KOPT-K1 (cell line): ENCODE measurements around the gene GATA3.

Experiments
- H3K27ac ChIP-seq: fragments of 200-600 bp; sonication (generic); 2 replicates; pipeline ENCODE4 v1.5.1; 2016; ENCODE audit warnings: antibody characterized with exemption, mild to moderate bottlenecking, low read depth, low read length; ENCODE audit not compliant: poor library complexity, severe bottlenecking
- H3K36me3 ChIP-seq: fragments of 200-600 bp; sonication (generic); 2 replicates; pipeline ENCODE4 v1.5.1; 2017; ENCODE audit warnings: antibody characterized with exemption, mild to moderate bottlenecking, low read length, moderate library complexity; ENCODE audit not compliant: insufficient read depth
- H3K9me3 ChIP-seq: fragments of 200-600 bp; sonication (generic); 2 replicates; pipeline ENCODE4 v1.5.1; 2017; ENCODE audit warnings: antibody characterized with exemption, low read length, mild to moderate bottlenecking; ENCODE audit not compliant: insufficient read depth, poor library complexity, severe bottlenecking

GATA3 gene

GRCh38 chr10:8112942-8113442 lies 58.5 kb downstream of the GATA3 start:
- Histone ChIP-seq H3K27ac (no peak overlapping the region), H3K36me3 (no peaks in the 10 kb centered on the region), H3K9me3 (no peaks in the 10 kb centered on the region)

GRCh38 chr10:8113616-8114015 lies 59.1 kb downstream of the GATA3 start:
- no peak overlapping the region for H3K27ac ChIP-seq
- no peaks in the 10 kb centered on the region for H3K9me3 ChIP-seq
- no peaks in the 10 kb centered on the region for H3K36me3 ChIP-seq

GRCh38 chr10:8114741-8115617 lies 60.5 kb downstream of the GATA3 start:
- Histone ChIP-seq H3K9me3 (no peaks in the 10 kb centered on the region), H3K27ac (no peak overlapping the region), H3K36me3 (no peaks in the 10 kb centered on the region)

- H3K27ac ChIP-seq: no peak overlapping the region
- H3K36me3 ChIP-seq: no peaks in the 10 kb centered on the region
- no peaks in the 10 kb centered on the region for H3K9me3 ChIP-seq
These were observed 61.1 kb downstream of the GATA3 start for GRCh38 chr10:8115618-8115980.

GRCh38 chr10:8116474-8116873 lies 62.0 kb downstream of the GATA3 start:
- Histone ChIP-seq H3K27ac (no peak overlapping the region), H3K9me3 (no peaks in the 10 kb centered on the region), H3K36me3 (no peaks in the 10 kb centered on the region)

- H3K9me3 ChIP-seq: no peaks in the 10 kb centered on the region
- no peak overlapping the region for H3K27ac ChIP-seq
- no peaks in the 10 kb centered on the region for H3K36me3 ChIP-seq
These were observed 62.5 kb downstream of the GATA3 start for GRCh38 chr10:8116926-8117493.

- H3K9me3 ChIP-seq: no peaks in the 10 kb centered on the region
- no peaks in the 10 kb centered on the region for H3K36me3 ChIP-seq
- no peak overlapping the region for H3K27ac ChIP-seq
These were observed 66.9 kb downstream of the GATA3 start for GRCh38 chr10:8121201-8121890.

- no peak overlapping the region for H3K27ac ChIP-seq
- no peaks in the 10 kb centered on the region for H3K9me3 ChIP-seq
- H3K36me3 ChIP-seq: no peaks in the 10 kb centered on the region
These were observed 68.3 kb downstream of the GATA3 start for GRCh38 chr10:8122611-8123369.

- Histone ChIP-seq H3K36me3 (no peaks in the 10 kb centered on the region), H3K9me3 (no peaks in the 10 kb centered on the region), H3K27ac (no peak overlapping the region)
These were observed 69.9 kb downstream of the GATA3 start for GRCh38 chr10:8124436-8124835.
